NCI-H2171 treated with DMSO at 0.1 percent for 48 hours (cell line): ENCODE data around the gene TMEM263.
A peak's percentile ranks its signal among the peaks of the same experiment; 100 is the strongest.

Experiments used
- DNase-seq: peaks from one replicate; lab custom pipeline; 2025; lab: John Stamatoyannopoulos, UW

Gene TMEM263

GRCh38 chr12:106950591-106950990, 5.1 kb upstream of the TMEM263 start:
- no peak for DNase-seq

GRCh38 chr12:106953352-106954250, 2.1 kb upstream of the TMEM263 start:
- DNase-seq, result no peak

- peak; percentile 11 for DNase-seq
Observed at GRCh38 chr12:106954462-106955376, 988 bp upstream of the TMEM263 start.

GRCh38 chr12:106956048-106956578, 406 bp downstream of the TMEM263 start:
- no peak for DNase-seq

- no peak for DNase-seq
Observed at GRCh38 chr12:106957583-106957982, 1.9 kb downstream of the TMEM263 start.

- no peak for DNase-seq
Observed at GRCh38 chr12:106960443-106960842, 4.7 kb downstream of the TMEM263 start.

- DNase-seq, result no peak
Observed at GRCh38 chr12:106962286-106962685, 6.6 kb downstream of the TMEM263 start.

- no peak for DNase-seq
Observed at GRCh38 chr12:106964526-106964925, 8.8 kb downstream of the TMEM263 start.

- DNase-seq, result no peak
Observed at GRCh38 chr12:106971065-106971464, 15.4 kb downstream of the TMEM263 start.

GRCh38 chr12:106973545-106973944, 17.8 kb downstream of the TMEM263 start:
- DNase-seq, result no peak

- DNase-seq, result no peak
Observed at GRCh38 chr12:106974511-106974910, 18.8 kb downstream of the TMEM263 start.

GRCh38 chr12:106975098-106975497, 19.4 kb downstream of the TMEM263 start:
- no peak for DNase-seq

- DNase-seq, result no peak
Observed at GRCh38 chr12:106975993-106976658, 20.4 kb downstream of the TMEM263 start.

GRCh38 chr12:106976668-106977067, 21.0 kb downstream of the TMEM263 start:
- DNase-seq, result no peak

GRCh38 chr12:106978035-106978800, 22.5 kb downstream of the TMEM263 start:
- peak; percentile 47 for DNase-seq

GRCh38 chr12:106980944-106981343, 25.2 kb downstream of the TMEM263 start:
- no peak for DNase-seq

- DNase-seq, result no peak
Observed at GRCh38 chr12:106981788-106982187, 26.1 kb downstream of the TMEM263 start.

- no peak for DNase-seq
Observed at GRCh38 chr12:106982229-106982628, 26.5 kb downstream of the TMEM263 start.

GRCh38 chr12:106984588-106985137, 29.0 kb downstream of the TMEM263 start:
- no peak for DNase-seq

- DNase-seq, result no peak
Observed at GRCh38 chr12:106985479-106985878, 29.8 kb downstream of the TMEM263 start.

- no peak for DNase-seq
Observed at GRCh38 chr12:106986135-106986534, 30.4 kb downstream of the TMEM263 start.
